ENCODE results near the gene B3GNT2.

Gene B3GNT2

GRCh38 chr2:62177392-62178049 is 18.4 kb upstream of the B3GNT2 start:
- no peak overlapping the region for H3K4me3 ChIP-seq (ENCODE audit: low read depth, low read length)
- no peak for TF ChIP-seq CTCF (IDR thresholded peaks at IDR 0.05; ENCODE audit: low read depth, low read length)

- no peak overlapping the region for H3K4me3 ChIP-seq (ENCODE audit: low read depth, low read length)
- TF ChIP-seq CTCF (IDR thresholded peaks at IDR 0.05; ENCODE audit: low read depth, low read length) = no peak
Observed at GRCh38 chr2:62178741-62179271, 17.1 kb upstream of the B3GNT2 start.

GRCh38 chr2:62180975-62181374 is 14.9 kb upstream of the B3GNT2 start:
- TF ChIP-seq CTCF (IDR thresholded peaks at IDR 0.05; ENCODE audit: low read depth, low read length) = no peak
- H3K4me3 ChIP-seq (ENCODE audit: low read depth, low read length) = no peak overlapping the region

GRCh38 chr2:62181843-62182242 is 14.1 kb upstream of the B3GNT2 start:
- TF ChIP-seq CTCF (IDR thresholded peaks at IDR 0.05; ENCODE audit: low read depth, low read length) = no peak
- H3K4me3 ChIP-seq (ENCODE audit: low read depth, low read length) = no peak overlapping the region

GRCh38 chr2:62184512-62185230 is 11.2 kb upstream of the B3GNT2 start:
- no peak for TF ChIP-seq CTCF (IDR thresholded peaks at IDR 0.05; ENCODE audit: low read depth, low read length)
- H3K4me3 ChIP-seq (ENCODE audit: low read depth, low read length) = no peak overlapping the region

- no peak for TF ChIP-seq CTCF (IDR thresholded peaks at IDR 0.05; ENCODE audit: low read depth, low read length)
- no peak overlapping the region for H3K4me3 ChIP-seq (ENCODE audit: low read depth, low read length)
Observed at GRCh38 chr2:62185475-62186155, 10.3 kb upstream of the B3GNT2 start.
